ENCODE results near the gene SKI. TPM values are rescaled to one million over a fixed set of nuclear protein-coding genes. Genes with fewer than 3 reads are reported as not detected.

The SKI gene
- polyA plus RNA-seq, 3 donors: 0.20 to 6.6 (median 0.25) TPM

DNA sequence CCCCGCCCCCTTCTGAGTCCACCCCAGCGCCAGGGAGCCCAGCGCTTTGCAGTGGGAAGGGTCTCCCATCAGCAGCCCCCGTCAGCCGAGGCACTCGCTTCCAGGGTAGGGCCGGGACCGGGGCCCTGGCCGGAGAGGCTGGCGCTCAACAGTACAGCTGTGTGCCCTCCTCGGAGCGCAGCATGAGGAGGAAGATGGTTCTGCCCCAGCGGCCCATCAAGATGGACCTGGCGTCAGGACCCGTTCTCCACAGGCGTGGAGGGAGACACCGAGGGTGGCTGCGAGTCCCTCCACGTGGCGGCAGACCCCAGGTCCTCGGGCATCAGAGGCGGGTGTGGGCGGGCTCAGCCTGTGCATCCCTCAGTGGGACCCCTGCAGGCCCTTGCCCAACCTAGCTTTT, 109.0 kb downstream of the SKI start:
- H3K27me3 ChIP-seq (ENCODE audit: control insufficient read depth in 2 of 2, insufficient read depth in 2 of 2, low read length in 2 of 2): no peaks in the 10 kb centered on the region
- no peaks in the 10 kb centered on the region for H4K20me1 ChIP-seq (ENCODE audit: insufficient read depth, low read length)
- no peak overlapping the region for H2AFZ ChIP-seq (ENCODE audit: insufficient read depth, low read depth, low read length, poor library complexity, severe bottlenecking)
- H3K27me3 Mint-ChIP-seq (ENCODE audit: low read depth in 3 of 3): peaks cover 4 to 15% (median 7%) of the 10 kb centered on the region in 3 donors
- intact Hi-C loops (cut with micrococcal nuclease): no loop called here
- TF ChIP-seq, protein P1, sequence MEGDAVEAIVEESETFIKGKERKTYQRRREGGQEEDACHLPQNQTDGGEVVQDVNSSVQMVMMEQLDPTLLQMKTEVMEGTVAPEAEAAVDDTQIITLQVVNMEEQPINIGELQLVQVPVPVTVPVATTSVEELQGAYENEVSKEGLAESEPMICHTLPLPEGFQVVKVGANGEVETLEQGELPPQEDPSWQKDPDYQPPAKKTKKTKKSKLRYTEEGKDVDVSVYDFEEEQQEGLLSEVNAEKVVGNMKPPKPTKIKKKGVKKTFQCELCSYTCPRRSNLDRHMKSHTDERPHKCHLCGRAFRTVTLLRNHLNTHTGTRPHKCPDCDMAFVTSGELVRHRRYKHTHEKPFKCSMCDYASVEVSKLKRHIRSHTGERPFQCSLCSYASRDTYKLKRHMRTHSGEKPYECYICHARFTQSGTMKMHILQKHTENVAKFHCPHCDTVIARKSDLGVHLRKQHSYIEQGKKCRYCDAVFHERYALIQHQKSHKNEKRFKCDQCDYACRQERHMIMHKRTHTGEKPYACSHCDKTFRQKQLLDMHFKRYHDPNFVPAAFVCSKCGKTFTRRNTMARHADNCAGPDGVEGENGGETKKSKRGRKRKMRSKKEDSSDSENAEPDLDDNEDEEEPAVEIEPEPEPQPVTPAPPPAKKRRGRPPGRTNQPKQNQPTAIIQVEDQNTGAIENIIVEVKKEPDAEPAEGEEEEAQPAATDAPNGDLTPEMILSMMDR (IDR thresholded peaks at IDR 0.05): no peak
- H3K27ac Mint-ChIP-seq: no peak overlapping the region
- H3K4me3 ChIP-seq (replicated peaks in 1 of 3; ENCODE audit: low read depth in 2 of 3, low read length in 3 of 3): no peak overlapping the region
- H3K4me2 ChIP-seq (replicated peaks; ENCODE audit: extremely low read depth, low read length, poor library complexity, severe bottlenecking): no peak overlapping the region
- WGBS (ENCODE audit: insufficient coverage): 93% methylated on average over 22 of the region's 23 CpGs
- H3K27ac ChIP-seq (ENCODE audit: low read depth in 1 of 2, low read length in 2 of 2): no peak overlapping the region
- H3K79me2 ChIP-seq (ENCODE audit: insufficient read depth, low read length): no peaks in the 10 kb centered on the region
- no peaks in the 10 kb centered on the region for H3K36me3 ChIP-seq (replicated peaks in 1 of 2; ENCODE audit: control insufficient read depth in 1 of 2, insufficient read depth in 2 of 2, low read length in 2 of 2)
- H3K4me3 Mint-ChIP-seq: no peak overlapping the region
- DNase-seq: no peak
- H3K9me3 ChIP-seq (replicated peaks in 1 of 2; ENCODE audit: control insufficient read depth in 1 of 2, insufficient read depth in 1 of 2, low read length in 2 of 2): no peaks in the 10 kb centered on the region
- H3K36me3 Mint-ChIP-seq: no peaks in the 10 kb centered on the region
- no peaks in the 10 kb centered on the region for H3K4me1 Mint-ChIP-seq
- H3K9me3 Mint-ChIP-seq: peaks cover 0 to 2% (median 0%) of the 10 kb centered on the region in 7 donors
- no peak overlapping the region for H3K9ac ChIP-seq (ENCODE audit: insufficient read depth, low read length, poor library complexity, severe bottlenecking)
- H3K4me1 ChIP-seq (ENCODE audit: control insufficient read depth in 1 of 2, insufficient read depth in 2 of 2, low read length in 2 of 2): no peaks in the 10 kb centered on the region

DNA sequence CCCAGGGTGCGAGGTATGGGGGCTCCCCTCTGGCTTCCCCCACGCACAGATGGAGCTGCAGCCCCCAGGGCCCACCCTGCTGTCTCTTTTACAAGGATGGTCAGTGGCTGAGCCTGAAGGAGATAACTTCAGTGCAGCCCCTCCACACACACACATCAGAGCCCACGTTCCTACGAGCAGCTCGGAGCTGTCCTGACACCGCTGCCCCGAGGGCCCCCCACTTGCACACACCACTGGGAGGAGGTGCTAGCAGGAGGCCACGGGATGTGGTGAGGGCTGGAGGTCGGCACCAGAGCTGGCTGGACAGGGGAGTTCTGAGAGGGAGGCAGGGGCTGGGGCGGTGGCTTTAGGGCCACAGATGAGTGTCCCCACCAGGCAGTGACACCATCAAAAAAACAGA, 109.4 kb downstream of the SKI start:
- Histone ChIP-seq H2AFZ (ENCODE audit: insufficient read depth, low read depth, low read length, poor library complexity, severe bottlenecking) (no peak overlapping the region), H3K4me2 (replicated peaks; ENCODE audit: extremely low read depth, low read length, poor library complexity, severe bottlenecking) (no peak overlapping the region), H3K9me3 (replicated peaks in 1 of 2; ENCODE audit: control insufficient read depth in 1 of 2, insufficient read depth in 1 of 2, low read length in 2 of 2) (no peaks in the 10 kb centered on the region), H3K79me2 (ENCODE audit: insufficient read depth, low read length) (no peaks in the 10 kb centered on the region), H3K4me3 (replicated peaks in 1 of 3; ENCODE audit: low read depth in 2 of 3, low read length in 3 of 3) (no peak overlapping the region), H3K4me1 (ENCODE audit: control insufficient read depth in 1 of 2, insufficient read depth in 2 of 2, low read length in 2 of 2) (no peaks in the 10 kb centered on the region), H4K20me1 (ENCODE audit: insufficient read depth, low read length) (no peaks in the 10 kb centered on the region), H3K27me3 (ENCODE audit: control insufficient read depth in 2 of 2, insufficient read depth in 2 of 2, low read length in 2 of 2) (no peaks in the 10 kb centered on the region), H3K27ac (ENCODE audit: low read depth in 1 of 2, low read length in 2 of 2) (no peak overlapping the region), H3K9ac (ENCODE audit: insufficient read depth, low read length, poor library complexity, severe bottlenecking) (no peak overlapping the region), H3K36me3 (replicated peaks in 1 of 2; ENCODE audit: control insufficient read depth in 1 of 2, insufficient read depth in 2 of 2, low read length in 2 of 2) (no peaks in the 10 kb centered on the region)
- peaks cover 4 to 15% (median 7%) of the 10 kb centered on the region in 3 donors for H3K27me3 Mint-ChIP-seq (ENCODE audit: low read depth in 3 of 3)
- H3K4me1 Mint-ChIP-seq: no peaks in the 10 kb centered on the region
- WGBS (ENCODE audit: insufficient coverage): 89% methylated on average over 4 of the region's 10 CpGs
- no peaks in the 10 kb centered on the region for H3K36me3 Mint-ChIP-seq
- intact Hi-C loops (cut with micrococcal nuclease): no loop called here
- H3K27ac Mint-ChIP-seq: no peak overlapping the region
- TF ChIP-seq, protein P1 (IDR thresholded peaks at IDR 0.05): no peak
- no peak overlapping the region for H3K4me3 Mint-ChIP-seq
- no peak for DNase-seq
- H3K9me3 Mint-ChIP-seq: peaks cover 0 to 2% (median 0%) of the 10 kb centered on the region in 7 donors

Data from CD14-positive monocyte (primary cell).